Measurements from ENCODE around the gene FBXO47.

The FBXO47 gene

DNA sequence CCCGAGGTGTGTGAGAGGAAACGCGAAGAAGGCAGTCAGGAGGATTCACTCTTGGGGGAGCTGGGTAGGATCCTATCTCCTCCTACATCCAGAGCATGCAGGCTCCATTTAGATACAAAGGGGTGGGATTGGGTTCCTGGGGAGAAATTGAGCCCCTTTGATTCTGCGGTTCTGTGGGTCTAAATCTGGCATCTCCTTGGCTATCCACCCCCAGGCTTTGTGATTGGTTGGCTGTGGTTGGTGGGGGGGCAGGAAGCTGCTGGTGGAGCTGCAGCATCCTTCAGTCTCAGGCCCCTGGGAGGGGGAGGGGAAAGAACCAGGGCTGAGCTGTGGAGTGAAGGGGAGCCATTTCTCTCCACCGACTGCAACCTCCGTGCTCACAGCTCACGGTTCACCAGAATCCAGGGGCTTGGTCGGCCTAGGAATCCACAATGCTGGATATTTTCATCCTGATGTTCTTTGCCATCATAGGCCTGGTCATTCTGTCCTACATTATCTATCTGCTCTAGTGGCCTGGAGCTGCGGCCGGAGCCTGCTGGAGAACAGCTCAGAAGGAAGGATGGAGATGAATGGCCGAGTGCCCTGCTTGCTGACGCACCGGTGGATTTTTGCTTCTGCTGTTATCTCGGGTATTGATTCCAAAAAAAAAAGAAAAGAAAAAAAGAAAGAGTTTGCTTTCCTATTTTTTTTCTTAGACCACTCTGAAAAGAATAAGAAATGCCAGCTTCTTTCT, 41.8 kb downstream of the FBXO47 start, which contains the start of gene LASP1NB:
TSS of gene LASP1NB (plus strand) at position 352 of the 733 bp plus-strand sequence.
- Histone ChIP-seq H3K4me1 (ENCODE audit: control insufficient read depth, insufficient read depth, low read length, poor library complexity, severe bottlenecking) (peaks cover 5% of the 10 kb centered on the region), H3K4me3 (ENCODE audit: insufficient read depth, low read depth, low read length, poor library complexity, severe bottlenecking) (no peak within 1 kb of the TSS), H3K9me3 (ENCODE audit: control insufficient read depth, low read length) (no peaks in the 10 kb centered on the region), H3K27me3 (replicated peaks; ENCODE audit: control insufficient read depth, insufficient read depth, low read length, poor library complexity, severe bottlenecking) (no peaks in the 10 kb centered on the region), H3K27ac (ENCODE audit: insufficient read depth, low read length, poor library complexity, severe bottlenecking) (no peak within 1 kb of the TSS), H3K36me3 (ENCODE audit: control insufficient read depth, insufficient read depth, low read length) (no peaks in the 10 kb centered on the region)
- DNase-seq: no peak

GRCh38 chr17:38922538-38923297, 44.5 kb downstream of the FBXO47 start:
- Histone ChIP-seq H3K27me3 (replicated peaks; ENCODE audit: control insufficient read depth, insufficient read depth, low read length, poor library complexity, severe bottlenecking) (no peaks in the 10 kb centered on the region), H3K36me3 (ENCODE audit: control insufficient read depth, insufficient read depth, low read length) (peaks cover 26% of the 10 kb centered on the region), H3K9me3 (ENCODE audit: control insufficient read depth, low read length) (no peaks in the 10 kb centered on the region), H3K4me3 (ENCODE audit: insufficient read depth, low read depth, low read length, poor library complexity, severe bottlenecking) (no peak overlapping the region), H3K27ac (ENCODE audit: insufficient read depth, low read length, poor library complexity, severe bottlenecking) (peak overlapping the region; percentile 13), H3K4me1 (ENCODE audit: control insufficient read depth, insufficient read depth, low read length, poor library complexity, severe bottlenecking) (peaks cover 5% of the 10 kb centered on the region)
- DNase-seq: no peak

- Histone ChIP-seq H3K27ac (ENCODE audit: insufficient read depth, low read length, poor library complexity, severe bottlenecking) (peak overlapping the region; percentile 13), H3K9me3 (ENCODE audit: control insufficient read depth, low read length) (no peaks in the 10 kb centered on the region), H3K4me1 (ENCODE audit: control insufficient read depth, insufficient read depth, low read length, poor library complexity, severe bottlenecking) (peaks cover 5% of the 10 kb centered on the region), H3K4me3 (ENCODE audit: insufficient read depth, low read depth, low read length, poor library complexity, severe bottlenecking) (no peak overlapping the region), H3K27me3 (replicated peaks; ENCODE audit: control insufficient read depth, insufficient read depth, low read length, poor library complexity, severe bottlenecking) (no peaks in the 10 kb centered on the region), H3K36me3 (ENCODE audit: control insufficient read depth, insufficient read depth, low read length) (peaks cover 35% of the 10 kb centered on the region)
- no peak for DNase-seq
Measured at GRCh38 chr17:38921756-38922411, 45.3 kb downstream of the FBXO47 start.

DNA sequence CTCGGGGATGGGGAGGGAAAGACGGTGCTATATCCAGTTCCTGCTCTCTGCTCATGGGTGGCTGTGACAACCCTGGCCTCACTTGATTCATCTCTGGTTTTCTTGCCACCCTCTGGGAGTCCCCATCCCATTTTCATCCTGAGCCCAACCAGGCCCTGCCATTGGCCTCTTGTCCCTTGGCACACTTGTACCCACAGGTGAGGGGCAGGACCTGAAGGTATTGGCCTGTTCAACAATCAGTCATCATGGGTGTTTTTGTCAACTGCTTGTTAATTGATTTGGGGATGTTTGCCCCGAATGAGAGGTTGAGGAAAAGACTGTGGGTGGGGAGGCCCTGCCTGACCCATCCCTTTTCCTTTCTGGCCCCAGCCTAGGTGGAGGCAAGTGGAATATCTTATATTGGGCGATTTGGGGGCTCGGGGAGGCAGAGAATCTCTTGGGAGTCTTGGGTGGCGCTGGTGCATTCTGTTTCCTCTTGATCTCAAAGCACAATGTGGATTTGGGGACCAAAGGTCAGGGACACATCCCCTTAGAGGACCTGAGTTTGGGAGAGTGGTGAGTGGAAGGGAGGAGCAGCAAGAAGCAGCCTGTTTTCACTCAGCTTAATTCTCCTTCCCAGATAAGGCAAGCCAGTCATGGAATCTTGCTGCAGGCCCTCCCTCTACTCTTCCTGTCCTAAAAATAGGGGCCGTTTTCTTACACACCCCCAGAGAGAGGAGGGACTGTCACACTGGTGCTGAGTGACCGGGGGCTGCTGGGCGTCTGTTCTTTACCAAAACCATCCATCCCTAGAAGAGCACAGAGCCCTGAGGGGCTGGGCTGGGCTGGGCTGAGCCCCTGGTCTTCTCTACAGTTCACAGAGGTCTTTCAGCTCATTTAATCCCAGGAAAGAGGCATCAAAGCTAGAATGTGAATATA, 46.6 kb downstream of the FBXO47 start:
- Histone ChIP-seq H3K27me3 (replicated peaks; ENCODE audit: control insufficient read depth, insufficient read depth, low read length, poor library complexity, severe bottlenecking) (no peaks in the 10 kb centered on the region), H3K4me3 (ENCODE audit: insufficient read depth, low read depth, low read length, poor library complexity, severe bottlenecking) (no peak overlapping the region), H3K9me3 (ENCODE audit: control insufficient read depth, low read length) (no peaks in the 10 kb centered on the region), H3K4me1 (ENCODE audit: control insufficient read depth, insufficient read depth, low read length, poor library complexity, severe bottlenecking) (peaks cover 5% of the 10 kb centered on the region), H3K27ac (ENCODE audit: insufficient read depth, low read length, poor library complexity, severe bottlenecking) (peak overlapping the region; percentile 2), H3K36me3 (ENCODE audit: control insufficient read depth, insufficient read depth, low read length) (peaks cover 43% of the 10 kb centered on the region)
- no peak for DNase-seq

GRCh38 chr17:38919316-38920078, 47.7 kb downstream of the FBXO47 start:
- Histone ChIP-seq H3K4me3 (ENCODE audit: insufficient read depth, low read depth, low read length, poor library complexity, severe bottlenecking) (no peak overlapping the region), H3K36me3 (ENCODE audit: control insufficient read depth, insufficient read depth, low read length) (peaks cover 55% of the 10 kb centered on the region), H3K4me1 (ENCODE audit: control insufficient read depth, insufficient read depth, low read length, poor library complexity, severe bottlenecking) (no peaks in the 10 kb centered on the region), H3K27me3 (replicated peaks; ENCODE audit: control insufficient read depth, insufficient read depth, low read length, poor library complexity, severe bottlenecking) (no peaks in the 10 kb centered on the region), H3K27ac (ENCODE audit: insufficient read depth, low read length, poor library complexity, severe bottlenecking) (no peak overlapping the region), H3K9me3 (ENCODE audit: control insufficient read depth, low read length) (no peaks in the 10 kb centered on the region)
- DNase-seq: no peak

GRCh38 chr17:38918916-38919315, 48.3 kb downstream of the FBXO47 start:
- H3K27ac ChIP-seq (ENCODE audit: insufficient read depth, low read length, poor library complexity, severe bottlenecking): no peak overlapping the region
- no peaks in the 10 kb centered on the region for H3K9me3 ChIP-seq (ENCODE audit: control insufficient read depth, low read length)
- no peaks in the 10 kb centered on the region for H3K4me1 ChIP-seq (ENCODE audit: control insufficient read depth, insufficient read depth, low read length, poor library complexity, severe bottlenecking)
- DNase-seq: no peak
- H3K36me3 ChIP-seq (ENCODE audit: control insufficient read depth, insufficient read depth, low read length): peaks cover 60% of the 10 kb centered on the region
- H3K27me3 ChIP-seq (replicated peaks; ENCODE audit: control insufficient read depth, insufficient read depth, low read length, poor library complexity, severe bottlenecking): no peaks in the 10 kb centered on the region
- no peak overlapping the region for H3K4me3 ChIP-seq (ENCODE audit: insufficient read depth, low read depth, low read length, poor library complexity, severe bottlenecking)

DNA sequence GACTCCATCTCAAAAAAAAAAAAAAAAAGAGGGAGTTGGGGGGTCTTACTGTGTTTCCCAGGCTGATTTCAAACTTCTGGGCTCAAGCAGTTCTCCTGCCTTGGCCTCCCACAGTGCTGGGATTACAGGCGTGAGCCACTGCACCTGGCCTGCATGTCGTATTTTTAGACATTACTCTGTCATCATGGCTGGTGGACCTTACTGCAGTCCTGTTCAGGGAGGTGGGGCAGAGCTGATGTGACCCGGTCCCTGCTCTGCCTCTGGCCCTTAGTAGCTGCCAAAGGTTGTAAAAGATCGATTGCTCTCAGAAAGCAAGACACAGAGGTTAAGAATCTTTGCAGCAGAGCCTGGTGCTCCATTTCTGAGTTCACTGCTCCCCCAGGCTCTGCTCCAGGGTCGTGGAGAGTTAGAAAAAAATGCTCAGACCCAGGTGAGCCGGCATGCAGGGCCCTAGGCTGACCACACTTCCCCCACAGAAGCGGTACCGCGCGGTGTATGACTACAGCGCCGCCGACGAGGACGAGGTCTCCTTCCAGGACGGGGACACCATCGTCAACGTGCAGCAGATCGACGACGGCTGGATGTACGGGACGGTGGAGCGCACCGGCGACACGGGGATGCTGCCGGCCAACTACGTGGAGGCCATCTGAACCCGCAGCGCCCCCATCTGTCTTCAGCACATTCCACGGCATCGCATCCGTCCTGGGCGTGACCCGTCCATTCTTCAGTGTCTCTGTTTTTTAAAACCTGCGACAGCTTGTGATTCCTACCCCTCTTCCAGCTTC, 48.9 kb downstream of the FBXO47 start:
- no peak overlapping the region for H3K4me3 ChIP-seq (ENCODE audit: insufficient read depth, low read depth, low read length, poor library complexity, severe bottlenecking)
- H3K9me3 ChIP-seq (ENCODE audit: control insufficient read depth, low read length): no peaks in the 10 kb centered on the region
- no peaks in the 10 kb centered on the region for H3K4me1 ChIP-seq (ENCODE audit: control insufficient read depth, insufficient read depth, low read length, poor library complexity, severe bottlenecking)
- peaks cover 64% of the 10 kb centered on the region for H3K36me3 ChIP-seq (ENCODE audit: control insufficient read depth, insufficient read depth, low read length)
- DNase-seq: no peak
- H3K27ac ChIP-seq (ENCODE audit: insufficient read depth, low read length, poor library complexity, severe bottlenecking): no peak overlapping the region
- no peaks in the 10 kb centered on the region for H3K27me3 ChIP-seq (replicated peaks; ENCODE audit: control insufficient read depth, insufficient read depth, low read length, poor library complexity, severe bottlenecking)

DNA sequence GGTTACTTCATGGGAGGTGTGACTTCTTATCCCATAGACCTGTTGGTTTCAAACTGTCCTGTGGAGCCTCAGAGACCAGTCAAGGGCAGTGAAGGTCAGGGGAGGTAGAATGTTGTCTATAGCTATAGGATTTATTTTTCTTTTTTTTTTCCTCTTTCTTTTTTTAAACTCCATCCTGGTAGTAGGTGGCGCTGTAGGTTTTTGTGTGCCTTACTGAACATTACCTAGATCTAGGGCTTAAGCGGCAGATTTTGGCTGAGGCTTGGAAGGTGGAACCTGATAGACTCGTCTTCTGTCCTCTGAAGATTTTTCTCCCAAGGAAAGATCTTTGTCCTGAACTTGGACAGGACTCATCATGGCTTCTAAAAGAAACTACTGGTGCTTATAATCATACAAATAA, 49.9 kb downstream of the FBXO47 start:
- Histone ChIP-seq H3K27ac (ENCODE audit: insufficient read depth, low read length, poor library complexity, severe bottlenecking) (no peak overlapping the region), H3K9me3 (ENCODE audit: control insufficient read depth, low read length) (no peaks in the 10 kb centered on the region), H3K4me3 (ENCODE audit: insufficient read depth, low read depth, low read length, poor library complexity, severe bottlenecking) (no peak overlapping the region), H3K27me3 (replicated peaks; ENCODE audit: control insufficient read depth, insufficient read depth, low read length, poor library complexity, severe bottlenecking) (no peaks in the 10 kb centered on the region), H3K36me3 (ENCODE audit: control insufficient read depth, insufficient read depth, low read length) (peaks cover 68% of the 10 kb centered on the region), H3K4me1 (ENCODE audit: control insufficient read depth, insufficient read depth, low read length, poor library complexity, severe bottlenecking) (no peaks in the 10 kb centered on the region)
- no peak for DNase-seq

All from effector memory CD4-positive, alpha-beta T cell (primary cell).